ENCODE results near the gene BACE2.

BACE2 gene

GRCh38 chr21:41167348-41168342 is at the start of gene BACE2:
BACE2 (plus strand) TSS chr21:41168160; CDS start chr21:41168264, 104 bp downstream.
- peak in 1 of 2 donors; percentile 7 for DNase-seq (ENCODE audit: low read depth in 2 of 2, low spot score in 1 of 2)

GRCh38 chr21:41119901-41120300 is 48.1 kb upstream of the BACE2 start:
- DNase-seq (ENCODE audit: low read depth in 2 of 2, low spot score in 1 of 2) = no peak

GRCh38 chr21:41120997-41121396 is 47.0 kb upstream of the BACE2 start:
- DNase-seq (ENCODE audit: low read depth in 2 of 2, low spot score in 1 of 2) = no peak

- peak in 1 of 2 donors; percentile 2 for DNase-seq (ENCODE audit: low read depth in 2 of 2, low spot score in 1 of 2)
These were observed 46.1 kb upstream of the BACE2 start for GRCh38 chr21:41121785-41122415.

- DNase-seq (ENCODE audit: low read depth in 2 of 2, low spot score in 1 of 2) = no peak
These were observed 43.2 kb upstream of the BACE2 start for GRCh38 chr21:41124641-41125201.

GRCh38 chr21:41128981-41129380 is 39.0 kb upstream of the BACE2 start:
- no peak for DNase-seq (ENCODE audit: low read depth in 2 of 2, low spot score in 1 of 2)

- no peak for DNase-seq (ENCODE audit: low read depth in 2 of 2, low spot score in 1 of 2)
These were observed 37.1 kb upstream of the BACE2 start for GRCh38 chr21:41130883-41131282.

GRCh38 chr21:41133874-41134522 is 34.0 kb upstream of the BACE2 start:
- no peak for DNase-seq (ENCODE audit: low read depth in 2 of 2, low spot score in 1 of 2)

GRCh38 chr21:41135746-41136145 is 32.2 kb upstream of the BACE2 start:
- no peak for DNase-seq (ENCODE audit: low read depth in 2 of 2, low spot score in 1 of 2)

- no peak for DNase-seq (ENCODE audit: low read depth in 2 of 2, low spot score in 1 of 2)
These were observed 31.7 kb upstream of the BACE2 start for GRCh38 chr21:41136286-41136685.

- DNase-seq (ENCODE audit: low read depth in 2 of 2, low spot score in 1 of 2) = no peak
These were observed 30.6 kb upstream of the BACE2 start for GRCh38 chr21:41137401-41137800.

- DNase-seq (ENCODE audit: low read depth in 2 of 2, low spot score in 1 of 2) = no peak
These were observed 30.1 kb upstream of the BACE2 start for GRCh38 chr21:41137889-41138288.

- DNase-seq (ENCODE audit: low read depth in 2 of 2, low spot score in 1 of 2) = no peak
These were observed 29.2 kb upstream of the BACE2 start for GRCh38 chr21:41138711-41139110.

- no peak for DNase-seq (ENCODE audit: low read depth in 2 of 2, low spot score in 1 of 2)
These were observed 28.7 kb upstream of the BACE2 start for GRCh38 chr21:41139275-41139674.

GRCh38 chr21:41139951-41140350 is 28.0 kb upstream of the BACE2 start:
- DNase-seq (ENCODE audit: low read depth in 2 of 2, low spot score in 1 of 2) = no peak

- no peak for DNase-seq (ENCODE audit: low read depth in 2 of 2, low spot score in 1 of 2)
These were observed 26.9 kb upstream of the BACE2 start for GRCh38 chr21:41141031-41141457.

GRCh38 chr21:41142051-41142795 is 25.7 kb upstream of the BACE2 start:
- no peak for DNase-seq (ENCODE audit: low read depth in 2 of 2, low spot score in 1 of 2)

- DNase-seq (ENCODE audit: low read depth in 2 of 2, low spot score in 1 of 2) = no peak
These were observed 24.2 kb upstream of the BACE2 start for GRCh38 chr21:41143596-41144325.

GRCh38 chr21:41147096-41147978 is 20.6 kb upstream of the BACE2 start:
- DNase-seq (ENCODE audit: low read depth in 2 of 2, low spot score in 1 of 2) = no peak

All from stimulated activated CD8-positive, alpha-beta memory T cell treated with anti-CD3 and anti-CD28 coated beads, Interleukin-4, amount 100 ng/mL, for 1 hour (primary cell).